ENCODE measurements around the gene C1orf52.
"Not testable (repeated sequence)": the region's sequence is repeated elsewhere in the genome, so short reads cannot be mapped to it uniquely, and the experiment has no call there.

The C1orf52 gene

GRCh38 chr1:85277802-85278201 is 18.3 kb upstream of the C1orf52 start:
- DNase-seq: no peak

GRCh38 chr1:85276978-85277639 is 17.6 kb upstream of the C1orf52 start:
- DNase-seq: no peak

GRCh38 chr1:85276215-85276977 is 16.9 kb upstream of the C1orf52 start, which contains the start of gene BCL10:
Gene BCL10 (minus strand): TSS chr1:85276632. CDS start chr1:85276352, 280 bp downstream.
- peak; percentile 96 for DNase-seq

- peak; percentile 33 for DNase-seq
Measured at GRCh38 chr1:85275701-85276214, 16.3 kb upstream of the C1orf52 start.

- no peak for DNase-seq
Measured at GRCh38 chr1:85274969-85275453, 15.5 kb upstream of the C1orf52 start.

GRCh38 chr1:85273397-85273796 is 13.9 kb upstream of the C1orf52 start:
- DNase-seq: no peak

- no peak for DNase-seq
Measured at GRCh38 chr1:85268801-85269585, 9.5 kb upstream of the C1orf52 start.

- DNase-seq: no peak
Measured at GRCh38 chr1:85267313-85267712, 7.9 kb upstream of the C1orf52 start.

GRCh38 chr1:85264150-85264549 is 4.7 kb upstream of the C1orf52 start:
- no peak for DNase-seq

GRCh38 chr1:85262985-85263384 is 3.5 kb upstream of the C1orf52 start:
- no peak for DNase-seq

GRCh38 chr1:85259912-85260274 is 431 bp upstream of the C1orf52 start:
- no peak for DNase-seq

GRCh38 chr1:85258536-85259117 is 835 bp downstream of the C1orf52 start:
- DNase-seq: no peak

- not testable (repeated sequence) for DNase-seq
Measured at GRCh38 chr1:85249042-85249441, 10.4 kb downstream of the C1orf52 start.

GRCh38 chr1:85245891-85246290 is 13.6 kb downstream of the C1orf52 start:
- DNase-seq: no peak

- no peak for DNase-seq
Measured at GRCh38 chr1:85245456-85245855, 14.0 kb downstream of the C1orf52 start.

GRCh38 chr1:85244271-85245061 is 15.0 kb downstream of the C1orf52 start:
- DNase-seq: no peak

GRCh38 chr1:85243372-85243771 is 16.1 kb downstream of the C1orf52 start:
- no peak for DNase-seq

GRCh38 chr1:85240643-85241042 is 18.8 kb downstream of the C1orf52 start:
- no peak for DNase-seq

- no peak for DNase-seq
Measured at GRCh38 chr1:85240174-85240601, 19.3 kb downstream of the C1orf52 start.

GRCh38 chr1:85237613-85238012 is 21.8 kb downstream of the C1orf52 start:
- DNase-seq: no peak

- DNase-seq: no peak
Measured at GRCh38 chr1:85230305-85230977, 29.0 kb downstream of the C1orf52 start.
